CD4-positive, alpha-beta T cell treated with Interleukin-4 for 1 hour (primary cell): ENCODE measurements around the gene S100A4.

Experiments used
- DNase-seq, 2 donors: peaks; one replicate each; pipeline ENCODE4 v3.0.0-alpha.2; 2020 to 2022

The S100A4 gene

DNA sequence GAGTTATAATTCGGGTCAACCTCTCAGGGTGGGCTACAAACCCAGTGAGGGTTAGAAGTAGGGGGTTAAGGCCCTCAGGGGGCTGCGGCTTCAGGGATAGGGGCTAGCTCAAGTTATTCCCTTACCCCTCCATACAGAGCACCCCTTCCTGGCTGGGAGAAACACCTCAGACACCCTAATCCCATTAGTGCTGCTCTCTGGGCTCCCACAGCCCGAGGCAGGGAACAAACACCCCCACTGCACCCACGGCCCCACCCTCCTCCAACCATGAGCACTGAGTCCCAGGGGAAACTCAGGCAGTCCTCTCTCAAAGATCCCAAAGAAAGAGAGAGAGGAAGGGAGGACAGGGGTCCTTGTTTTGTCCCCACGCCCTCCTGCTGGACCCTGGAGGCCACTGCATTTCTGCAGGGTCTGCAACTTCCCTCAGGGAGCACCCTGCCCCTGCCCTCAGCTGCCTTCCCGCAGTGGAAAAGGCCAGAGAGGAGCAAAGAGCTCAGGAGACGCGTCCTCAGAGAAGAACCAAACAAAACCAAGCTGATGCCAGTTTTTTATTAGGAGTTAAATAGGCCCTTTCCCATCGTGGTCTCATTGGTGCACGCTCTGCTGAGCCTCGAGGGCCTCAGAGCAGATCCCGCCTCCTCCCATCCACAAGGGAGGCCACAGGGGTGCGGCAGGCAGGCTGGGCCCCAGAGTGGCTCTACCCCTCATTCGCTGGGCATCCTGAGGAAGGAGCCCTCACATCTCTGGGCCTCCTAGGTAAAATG is 1.4 kb upstream of the S100A4 start:
- DNase-seq, result no peak

DNA sequence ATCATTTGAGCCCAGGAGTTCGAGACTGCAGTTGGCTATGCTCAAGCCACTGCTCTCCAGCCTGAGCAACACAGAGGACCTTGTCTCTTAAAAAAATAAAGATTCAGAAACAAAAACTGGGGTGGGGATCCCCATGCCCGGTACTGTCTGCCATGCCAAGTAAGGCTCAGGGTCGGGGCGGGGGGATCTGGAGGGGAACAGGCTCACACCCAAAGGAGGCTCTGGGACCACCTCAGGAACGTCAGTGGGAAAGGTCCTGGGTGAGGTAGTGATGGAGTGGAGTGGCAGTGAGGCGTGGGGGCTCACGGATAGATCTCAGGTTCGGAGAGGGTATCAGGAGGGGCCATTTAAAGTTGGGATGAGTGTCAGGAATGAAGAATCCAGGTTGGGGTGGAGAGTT is 765 bp upstream of the S100A4 start:
- DNase-seq, result no peak

- DNase-seq, result no peak
Observed at GRCh38 chr1:153544453-153545066, 1.0 kb downstream of the S100A4 start.

GRCh38 chr1:153543736-153544135 is 1.9 kb downstream of the S100A4 start:
- no peak for DNase-seq

- DNase-seq, result no peak
Observed at GRCh38 chr1:153542956-153543711, 2.5 kb downstream of the S100A4 start.

DNA sequence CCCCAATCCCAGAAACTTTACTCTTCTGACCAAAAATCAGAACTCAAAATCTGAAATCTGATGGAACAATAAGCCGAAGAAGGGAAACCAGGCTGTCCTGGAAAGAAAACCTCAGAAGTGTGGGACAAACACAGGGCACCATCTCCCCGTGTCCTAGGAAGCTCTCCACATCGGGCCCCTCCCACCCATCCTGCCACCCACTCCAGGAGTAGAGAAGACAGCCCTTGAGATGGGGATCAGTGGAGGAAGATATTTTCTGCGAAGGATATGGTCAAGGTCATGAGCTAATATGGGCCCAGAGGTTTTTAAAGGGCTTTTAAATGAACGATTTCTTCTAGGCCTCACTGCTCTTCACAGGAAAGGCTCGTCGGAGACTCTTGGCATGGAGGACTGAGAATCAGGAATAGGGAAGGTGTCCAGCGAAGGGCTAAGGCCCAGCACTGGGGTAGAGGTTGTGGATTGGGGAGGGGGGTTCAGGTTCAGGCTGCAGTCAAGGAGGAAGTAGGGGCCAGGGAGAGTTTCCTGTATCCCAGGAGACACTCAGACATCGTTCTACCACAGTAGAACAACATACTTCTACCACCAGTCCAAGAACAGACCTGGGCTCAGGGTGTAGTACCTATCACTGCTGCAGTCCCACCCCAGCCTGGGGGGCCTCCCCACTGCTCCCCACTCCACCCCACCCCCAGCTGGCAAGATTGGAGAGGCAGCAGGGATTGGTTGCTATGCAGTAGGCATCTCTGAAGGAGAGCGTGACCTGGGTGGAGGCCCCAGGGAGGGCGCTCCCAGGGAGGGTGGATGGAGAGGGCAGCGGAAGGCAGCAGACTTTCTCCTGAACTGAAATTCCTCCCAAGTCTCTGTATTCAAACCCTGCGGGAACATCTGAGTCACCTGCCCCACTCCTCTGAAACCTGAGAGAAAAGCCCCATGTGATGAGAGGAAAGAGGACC is 3.7 kb downstream of the S100A4 start:
- DNase-seq, result no peak

DNA sequence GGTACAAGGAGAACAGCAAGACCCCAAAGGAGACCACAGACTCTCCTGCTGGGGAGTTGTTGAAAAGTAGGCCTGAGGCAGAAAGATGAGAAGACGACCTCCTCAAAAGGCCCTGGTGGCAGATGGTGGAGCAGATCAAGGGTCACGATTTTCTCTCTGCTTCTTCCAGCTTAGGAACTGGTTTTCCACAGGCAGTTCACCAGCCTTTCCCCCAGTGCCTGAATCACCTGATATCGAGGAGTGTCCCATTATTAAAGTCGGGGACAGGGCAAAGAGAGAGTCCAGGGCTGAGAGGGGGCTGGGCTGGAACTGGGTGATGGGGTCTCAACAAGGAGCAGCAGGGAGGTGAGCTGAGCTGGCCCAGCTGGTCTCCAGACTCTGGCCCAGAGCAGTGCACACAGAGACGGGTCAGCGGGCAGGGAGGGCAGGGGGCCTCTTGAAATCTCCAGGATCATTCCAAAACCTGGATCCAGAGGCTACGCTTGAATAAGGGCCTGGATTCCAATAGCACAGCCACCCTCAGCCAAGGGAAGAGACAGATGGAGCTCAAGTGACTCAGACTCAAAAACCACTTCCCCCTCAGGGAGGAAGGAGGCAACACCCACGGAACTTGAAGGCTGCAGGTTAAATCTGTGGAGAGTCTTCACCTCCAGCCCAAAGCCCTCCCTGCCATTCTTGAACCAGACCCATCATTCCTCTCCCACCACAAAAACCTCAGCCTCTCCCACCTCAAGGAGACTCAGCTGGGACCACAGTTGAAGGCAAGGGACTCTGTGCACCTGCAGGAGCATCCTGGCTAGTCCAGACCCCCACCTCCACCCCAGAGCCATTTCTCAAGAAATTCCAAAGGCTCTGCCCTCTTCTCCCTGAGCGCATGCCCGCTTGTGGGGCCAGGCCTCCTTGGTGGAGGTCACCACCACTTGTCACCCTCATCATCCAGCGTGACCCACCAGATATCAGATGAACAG is 4.9 kb downstream of the S100A4 start, which contains the start of gene S100A5:
S100A5 (minus strand) TSS at position 541 of the 968 bp plus-strand sequence. CDS start 743 bp downstream, outside the sequence.
- DNase-seq, result peak; percentile 62 to 66

- DNase-seq, result no peak
Observed at GRCh38 chr1:153539395-153540093, 6.1 kb downstream of the S100A4 start.

DNA sequence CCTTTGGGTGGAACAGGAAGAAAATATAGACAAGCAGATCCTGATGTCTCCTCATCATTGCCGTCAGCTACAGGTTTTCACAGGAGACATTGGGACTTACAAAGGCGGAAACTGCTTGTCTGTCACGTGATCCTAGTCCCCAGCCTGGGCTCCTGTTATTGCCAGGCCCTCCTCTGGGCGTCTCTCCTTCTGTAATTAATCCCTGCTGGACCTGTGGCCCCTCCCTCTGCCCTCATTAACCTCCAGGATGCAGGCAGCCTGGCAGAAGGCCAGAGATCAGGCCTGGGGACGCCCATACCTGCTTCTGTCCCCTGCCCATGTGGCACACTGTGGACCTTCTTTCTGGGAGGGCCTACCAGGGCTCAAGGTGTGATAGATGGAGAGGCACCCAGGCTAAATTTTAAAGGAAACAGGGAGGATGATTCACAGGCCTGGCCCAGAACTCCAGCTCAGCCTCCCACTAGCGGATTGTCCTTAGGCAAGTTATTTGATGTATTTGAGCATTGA is 7.2 kb downstream of the S100A4 start:
- DNase-seq, result no peak

DNA sequence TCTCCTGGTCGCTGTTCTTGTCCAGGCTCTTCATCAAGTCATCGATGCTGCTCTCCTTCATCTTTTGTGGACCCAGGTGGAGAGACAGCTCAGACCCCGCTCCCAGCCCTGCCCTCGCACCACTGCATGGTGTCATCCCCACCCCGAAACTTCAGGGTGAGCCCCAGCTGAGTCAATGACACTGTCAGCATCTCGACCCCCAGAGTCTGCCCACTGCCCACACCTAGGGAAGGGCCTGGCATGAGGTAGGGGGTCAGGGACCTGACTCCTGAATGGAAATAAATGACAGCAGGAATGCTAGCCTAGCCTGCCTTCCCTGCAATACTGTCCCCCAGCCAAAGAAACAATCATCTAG is 8.3 kb downstream of the S100A4 start:
- DNase-seq, result no peak

DNA sequence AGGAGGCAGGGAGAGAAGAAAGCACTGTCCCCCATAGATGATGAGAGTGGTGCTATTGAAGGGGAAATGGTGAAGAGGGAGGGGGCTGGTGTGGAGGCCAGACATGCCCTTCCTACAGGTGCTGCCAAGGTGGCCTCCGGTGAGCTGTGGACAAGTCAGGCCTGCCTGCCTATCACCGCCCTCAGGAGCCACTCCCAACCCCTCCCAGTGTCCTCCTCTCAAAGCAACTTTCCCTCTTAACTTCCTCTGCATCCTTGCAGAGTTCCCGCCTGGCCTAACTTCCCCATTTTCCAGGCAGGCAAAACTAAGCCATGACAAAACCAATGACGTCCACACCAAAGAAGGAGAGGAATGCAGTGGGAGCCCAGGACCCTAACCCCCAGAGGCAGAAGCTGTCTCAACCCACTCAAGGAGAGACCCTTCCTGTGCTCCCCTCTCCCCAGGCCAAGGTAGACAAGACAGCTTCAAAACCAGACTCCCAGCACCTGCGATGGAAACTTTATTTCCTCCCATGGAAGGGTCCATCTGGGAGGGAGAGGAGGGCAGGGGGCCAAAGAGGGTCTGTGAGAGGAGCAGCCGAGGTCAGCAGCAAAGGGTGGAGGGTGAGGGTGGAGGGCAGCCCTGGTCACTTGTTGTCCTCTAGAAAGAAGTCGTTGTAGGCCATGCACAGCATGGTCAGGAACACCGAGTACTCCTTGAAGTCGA is 8.8 kb downstream of the S100A4 start:
- DNase-seq, result no peak

DNA sequence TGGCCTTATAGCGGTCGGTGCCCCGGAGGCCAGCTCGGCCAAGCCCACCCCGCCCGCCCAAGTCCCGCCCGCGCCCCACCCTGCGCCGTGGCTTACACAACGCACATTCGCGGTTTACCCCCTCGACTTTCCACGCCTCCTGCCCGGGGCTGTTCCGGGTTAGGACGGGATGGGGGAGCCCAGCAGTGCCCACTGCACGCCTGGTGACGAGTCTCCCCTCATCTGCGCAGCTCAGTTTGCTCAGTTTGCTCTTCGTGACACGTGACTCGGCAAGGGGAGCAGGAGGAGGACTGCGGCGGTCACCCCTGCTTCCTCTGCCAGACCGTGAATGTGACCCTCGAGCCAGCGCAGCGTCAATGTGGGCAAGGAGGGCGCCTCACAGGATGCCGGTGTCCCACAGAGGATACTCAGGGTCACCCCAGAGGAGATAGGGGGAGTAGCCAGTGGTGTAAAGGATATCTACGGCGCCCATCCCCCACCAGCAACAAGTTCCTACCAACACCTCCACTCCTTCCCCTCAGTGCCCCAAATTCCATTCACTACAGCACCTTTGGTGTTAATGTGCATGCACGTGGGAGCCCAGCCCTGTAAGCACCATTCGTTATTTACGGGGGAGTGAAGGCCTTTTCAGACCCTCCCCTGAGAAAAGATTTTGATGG is 9.5 kb downstream of the S100A4 start:
- DNase-seq, result peak; percentile 85 to 88

GRCh38 chr1:153535242-153536011 is 10.2 kb downstream of the S100A4 start, which contains the start of gene S100A6:
S100A6 (minus strand) TSS chr1:153535991; CDS start chr1:153535339, 652 bp downstream.
- DNase-seq, result peak; percentile 42 to 55

DNA sequence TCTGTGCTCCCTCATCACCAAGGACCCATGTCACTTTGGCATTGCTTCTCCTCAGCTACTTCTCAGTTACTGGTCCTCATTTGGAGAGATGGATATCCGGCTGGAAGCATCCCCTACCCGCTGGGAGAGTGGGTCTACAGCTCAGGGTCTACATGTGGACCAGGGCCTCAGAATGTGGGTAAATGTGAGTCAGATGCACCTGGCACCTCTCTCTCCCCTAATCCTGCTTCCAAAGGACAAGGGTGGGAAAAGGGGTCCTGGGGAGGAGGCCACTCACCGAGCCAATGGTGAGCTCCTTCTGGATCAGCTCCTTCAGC is 10.7 kb downstream of the S100A4 start:
- DNase-seq, result no peak

DNA sequence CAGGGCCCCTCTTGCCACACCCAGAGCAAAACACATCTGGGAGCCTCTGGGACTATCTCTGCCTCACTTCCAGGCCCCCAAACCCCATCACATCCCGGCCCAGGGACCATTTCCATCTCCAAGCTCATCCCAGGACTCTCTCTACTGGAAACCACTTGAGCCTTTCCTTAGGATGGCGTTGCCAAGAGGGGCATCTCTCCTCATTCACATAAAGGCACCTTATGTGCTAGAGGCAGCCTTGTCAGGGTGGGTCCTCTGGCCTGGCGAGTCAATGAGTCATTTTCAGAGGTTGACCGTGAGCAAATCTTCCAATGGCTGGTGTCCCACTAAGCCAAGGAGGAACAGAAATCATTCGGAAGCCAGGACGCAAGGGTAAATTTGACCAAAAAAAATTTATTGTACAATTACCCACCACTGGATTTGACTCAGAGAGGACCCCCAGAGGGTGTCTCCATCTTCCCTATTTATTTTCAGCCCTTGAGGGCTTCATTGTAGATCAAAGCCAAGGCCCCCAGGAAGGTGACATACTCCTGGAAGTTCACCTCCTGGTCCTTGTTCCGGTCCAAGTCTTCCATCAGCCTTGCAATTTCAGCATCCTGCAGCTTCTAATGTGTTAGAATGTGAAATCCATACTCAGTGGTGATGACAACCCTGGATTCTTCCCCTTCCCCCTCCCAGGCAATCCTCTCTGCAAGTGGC is 11.2 kb downstream of the S100A4 start:
- DNase-seq, result no peak

GRCh38 chr1:153533689-153534201 is 11.9 kb downstream of the S100A4 start:
- DNase-seq, result peak in 1 of 2 donors; percentile 29

- peak; percentile 75 to 81 for DNase-seq
Observed at GRCh38 chr1:153532769-153533599, 12.6 kb downstream of the S100A4 start.
